Tibial nerve (tissue), 3 donors: ENCODE measurements around the gene ARCN1.

Source experiments
- POLR2A ChIP-seq, 2 donors: fragments of 450-650 bp; IDR thresholded peaks; one replicate each; pipeline ENCODE4 v1.6.1; 2017; ENCODE audit warnings: antibody characterized with exemption in 2 of 2, mild to moderate bottlenecking in 2 of 2, moderate library complexity in 2 of 2
- TF ChIP-seq, protein P1 (sequence below), 5 experiments: fragments of 200-600 bp in 3 of 5; fragments of 450-650 bp in 2 of 5; sonication (generic) in 3 of 5; IDR thresholded peaks; one replicate each; pipeline ENCODE4 v1.5.1; 2016 to 2019; ENCODE audit warnings: antibody characterized with exemption in 5 of 5, mild to moderate bottlenecking in 3 of 5, moderate library complexity in 2 of 5

GRCh38 chr11:118531597-118532084 lies 40.6 kb upstream of the ARCN1 start:
- TF ChIP-seq POLR2A (IDR thresholded peaks at IDR 0.05), result no peak
- TF ChIP-seq, protein P1, sequence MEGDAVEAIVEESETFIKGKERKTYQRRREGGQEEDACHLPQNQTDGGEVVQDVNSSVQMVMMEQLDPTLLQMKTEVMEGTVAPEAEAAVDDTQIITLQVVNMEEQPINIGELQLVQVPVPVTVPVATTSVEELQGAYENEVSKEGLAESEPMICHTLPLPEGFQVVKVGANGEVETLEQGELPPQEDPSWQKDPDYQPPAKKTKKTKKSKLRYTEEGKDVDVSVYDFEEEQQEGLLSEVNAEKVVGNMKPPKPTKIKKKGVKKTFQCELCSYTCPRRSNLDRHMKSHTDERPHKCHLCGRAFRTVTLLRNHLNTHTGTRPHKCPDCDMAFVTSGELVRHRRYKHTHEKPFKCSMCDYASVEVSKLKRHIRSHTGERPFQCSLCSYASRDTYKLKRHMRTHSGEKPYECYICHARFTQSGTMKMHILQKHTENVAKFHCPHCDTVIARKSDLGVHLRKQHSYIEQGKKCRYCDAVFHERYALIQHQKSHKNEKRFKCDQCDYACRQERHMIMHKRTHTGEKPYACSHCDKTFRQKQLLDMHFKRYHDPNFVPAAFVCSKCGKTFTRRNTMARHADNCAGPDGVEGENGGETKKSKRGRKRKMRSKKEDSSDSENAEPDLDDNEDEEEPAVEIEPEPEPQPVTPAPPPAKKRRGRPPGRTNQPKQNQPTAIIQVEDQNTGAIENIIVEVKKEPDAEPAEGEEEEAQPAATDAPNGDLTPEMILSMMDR (IDR thresholded peaks at IDR 0.05), result no peak
